ENCODE measurements around the gene AGBL1. TPM values are rescaled to one million over a fixed set of nuclear protein-coding genes. Genes with fewer than 3 reads are reported as not detected.

The AGBL1 gene
- polyA plus RNA-seq, 1 donor (not counting 4 experiments of a cell fraction or from before 2014, with no cell fraction given), result not detected

- Histone ChIP-seq H4K20me1 (ENCODE audit: control insufficient read depth, extremely low read depth, insufficient read depth, low read length) (no peaks in the 10 kb centered on the region), H3K4me2 (ENCODE audit: control insufficient read depth, extremely low read depth, insufficient read depth, low read depth, low read length) (no peak overlapping the region), H3K9ac (ENCODE audit: control insufficient read depth, extremely low read depth, insufficient read depth, low read length) (no peak overlapping the region), H3K9me3 (ENCODE audit: control insufficient read depth, low read depth, low read length) (no peaks in the 10 kb centered on the region), H3K27me3 (ENCODE audit: control insufficient read depth, extremely low read depth, insufficient read depth, low read length) (no peaks in the 10 kb centered on the region), H2AFZ (ENCODE audit: control insufficient read depth, low read length) (no peak overlapping the region), H3K9me1 (ENCODE audit: control insufficient read depth, extremely low read depth, insufficient read depth, low read length) (no peaks in the 10 kb centered on the region), H3K79me2 (ENCODE audit: control insufficient read depth, insufficient read depth, low read length) (no peaks in the 10 kb centered on the region), H3K27ac (ENCODE audit: control insufficient read depth, insufficient read depth, low read length) (no peak overlapping the region), H3K36me3 (ENCODE audit: control insufficient read depth in 2 of 2, extremely low read depth in 1 of 2, insufficient read depth in 2 of 2, low read length in 2 of 2) (no peaks in the 10 kb centered on the region), H3K4me3 (ENCODE audit: control insufficient read depth in 2 of 3, extremely low read depth in 1 of 3, insufficient read depth in 2 of 3, low read depth in 1 of 3, low read length in 3 of 3) (no peak overlapping the region), H3K4me1 (ENCODE audit: control insufficient read depth, extremely low read depth, insufficient read depth, low read length) (no peaks in the 10 kb centered on the region)
- no peak for DNase-seq (ENCODE audit: low read depth, low spot score)
- dilution Hi-C loops (cut with MboI; ENCODE audit: extremely low pct_ligation_motif_present, low sequenced_read_pairs), result no loop called here
- no peak for TF ChIP-seq CTCF (optimal IDR thresholded peaks at IDR 0.05 in 1 of 3, IDR thresholded peaks at IDR 0.05 in 1 of 3, conservative IDR thresholded peaks at IDR 0.05 in 1 of 3; ENCODE audit: extremely low read depth in 1 of 3, insufficient read depth in 2 of 3, low read length in 3 of 3)
- no peak for TF ChIP-seq EZH2 (IDR thresholded peaks at IDR 0.05; ENCODE audit: low read length)
- no peak for FAIRE-seq
Observed at GRCh38 chr15:86317384-86317740, 237.7 kb downstream of the AGBL1 start.

- FAIRE-seq (no peak), DNase-seq (ENCODE audit: low read depth, low spot score) (no peak)
- TF ChIP-seq EZH2 (IDR thresholded peaks at IDR 0.05; ENCODE audit: low read length) (no peak), CTCF (optimal IDR thresholded peaks at IDR 0.05 in 1 of 3, IDR thresholded peaks at IDR 0.05 in 1 of 3, conservative IDR thresholded peaks at IDR 0.05 in 1 of 3; ENCODE audit: extremely low read depth in 1 of 3, insufficient read depth in 2 of 3, low read length in 3 of 3) (no peak)
- H3K4me1 ChIP-seq (ENCODE audit: control insufficient read depth, extremely low read depth, insufficient read depth, low read length), result peaks cover 3% of the 10 kb centered on the region
- no peak overlapping the region for H3K9ac ChIP-seq (ENCODE audit: control insufficient read depth, extremely low read depth, insufficient read depth, low read length)
- H3K9me1 ChIP-seq (ENCODE audit: control insufficient read depth, extremely low read depth, insufficient read depth, low read length), result no peaks in the 10 kb centered on the region
- H4K20me1 ChIP-seq (ENCODE audit: control insufficient read depth, extremely low read depth, insufficient read depth, low read length), result no peaks in the 10 kb centered on the region
- no peak overlapping the region for H3K27ac ChIP-seq (ENCODE audit: control insufficient read depth, insufficient read depth, low read length)
- no peak overlapping the region for H3K4me3 ChIP-seq (ENCODE audit: control insufficient read depth in 2 of 3, extremely low read depth in 1 of 3, insufficient read depth in 2 of 3, low read depth in 1 of 3, low read length in 3 of 3)
- no peaks in the 10 kb centered on the region for H3K79me2 ChIP-seq (ENCODE audit: control insufficient read depth, insufficient read depth, low read length)
- no peak overlapping the region for H2AFZ ChIP-seq (ENCODE audit: control insufficient read depth, low read length)
- no peak overlapping the region for H3K4me2 ChIP-seq (ENCODE audit: control insufficient read depth, extremely low read depth, insufficient read depth, low read depth, low read length)
- H3K27me3 ChIP-seq (ENCODE audit: control insufficient read depth, extremely low read depth, insufficient read depth, low read length), result no peaks in the 10 kb centered on the region
- dilution Hi-C loops (cut with MboI; ENCODE audit: extremely low pct_ligation_motif_present, low sequenced_read_pairs), result no loop called here
- H3K36me3 ChIP-seq (ENCODE audit: control insufficient read depth in 2 of 2, extremely low read depth in 1 of 2, insufficient read depth in 2 of 2, low read length in 2 of 2), result no peaks in the 10 kb centered on the region
- H3K9me3 ChIP-seq (ENCODE audit: control insufficient read depth, low read depth, low read length), result no peaks in the 10 kb centered on the region
Observed at GRCh38 chr15:86322629-86323028, 243.0 kb downstream of the AGBL1 start.
